B cell (primary cell): ENCODE data around the gene LRRN3. TPM values are rescaled to one million over a fixed set of nuclear protein-coding genes. Genes with fewer than 3 reads are reported as not detected.
A peak's percentile ranks its signal among the peaks of the same experiment; 100 is the strongest.

ENCODE experiments used
- ATAC-seq: fragments of 200-7000 bp; cut with Tn5 transposase; one replicate; pipeline ENCODE4 v1.10.0; 2021; ENCODE audit warnings: low read depth, mild to moderate bottlenecking, moderate number of reproducible peaks, moderate library complexity
- CTCF ChIA-PET: fragments of 350-600 bp; sonication (Branson Sonifier 250); formaldehyde crosslinking; loops from one replicate; lab custom pipeline; 2021; ENCODE audit warnings: antibody characterized with exemption, inconsistent platforms; lab: Charles Lee
- POLR2A ChIA-PET: fragments of 350-600 bp; sonication (Branson Sonifier 250); formaldehyde crosslinking; loops from one replicate; lab custom pipeline; 2021; ENCODE audit warnings: antibody characterized with exemption; lab: Charles Lee
- DNase-seq: peaks from one replicate; pipeline ENCODE4 v3.0.0; 2013
- H2AFZ ChIP-seq: 2 replicates; pipeline ENCODE4 v1.6.1; 2012; ENCODE audit warnings: mild to moderate bottlenecking, low read depth, low read length; ENCODE audit not compliant: insufficient read depth, poor library complexity, severe bottlenecking
- H3K27ac ChIP-seq, 2 donors: 1 replicate in 1 of 2; 2 replicates in 1 of 2; pipeline ENCODE4 v1.5.1; 2012 to 2013; ENCODE audit warnings: low read length in 2 of 2, mild to moderate bottlenecking in 2 of 2, moderate library complexity in 1 of 2
- H3K27me3 ChIP-seq, 4 experiments: fragments of 200-600 bp in 1 of 4; sonication (generic) in 1 of 4; replicated peaks in 1 of 4; 1 replicate in 2 of 4; 2 replicates in 2 of 4; pipeline versions ENCODE4 v1.6.1 to v1.7.0; 2013 to 2016; ENCODE audit warnings: low read length in 3 of 4, mild to moderate bottlenecking in 2 of 4, mixed read lengths in 1 of 4, moderate library complexity in 1 of 4; ENCODE audit not compliant: insufficient read depth in 4 of 4, control insufficient read depth in 3 of 4; ENCODE audit errors: control extremely low read depth in 1 of 4
- H3K36me3 ChIP-seq, 2 experiments: replicated peaks in 1 of 2; 1 replicate in 1 of 2; 2 replicates in 1 of 2; pipeline versions ENCODE4 v1.6.1 to v1.7.1; 2013; ENCODE audit warnings: low read length in 1 of 2; ENCODE audit not compliant: insufficient read depth in 2 of 2, control insufficient read depth in 1 of 2; ENCODE audit errors: control extremely low read depth in 1 of 2, extremely low read depth in 1 of 2
- H3K4me1 ChIP-seq, 2 donors: fragments of 200-600 bp in 1 of 2; sonication (generic) in 1 of 2; 1 replicate in 1 of 2; 2 replicates in 1 of 2; pipeline versions ENCODE4 v1.5.1 to v1.6.1; 2013 to 2017; ENCODE audit warnings: low read length in 2 of 2; ENCODE audit not compliant: control insufficient read depth in 2 of 2, insufficient read depth in 2 of 2
- H3K4me2 ChIP-seq: replicated peaks from 2 replicates; pipeline ENCODE3; 2012; ENCODE audit warnings: mild to moderate bottlenecking, low read depth, low read length; ENCODE audit not compliant: poor library complexity, severe bottlenecking
- H3K4me3 ChIP-seq, 5 experiments: fragments of 200-600 bp in 1 of 5; sonication (generic) in 1 of 5; 1 replicate in 3 of 5; 2 replicates in 2 of 5; pipeline versions ENCODE4 v1.5.1 to v1.7.0; 2011 to 2016; ENCODE audit warnings: low read length in 4 of 5, mild to moderate bottlenecking in 4 of 5, low read depth in 2 of 5, control low read depth in 1 of 5, moderate library complexity in 1 of 5; ENCODE audit not compliant: insufficient read depth in 1 of 5; ENCODE audit errors: control extremely low read depth in 1 of 5, extremely low read depth in 1 of 5
- H3K79me2 ChIP-seq: fragments of 200-600 bp; sonication (generic); one replicate; pipeline ENCODE4 v1.6.0; 2016; ENCODE audit warnings: low read length; ENCODE audit not compliant: control insufficient read depth, insufficient read depth
- H3K9ac ChIP-seq: fragments of 200-600 bp; sonication (generic); 2 replicates; pipeline ENCODE4 v1.6.1; 2017; ENCODE audit warnings: mild to moderate bottlenecking, low read length, moderate library complexity
- H3K9me3 ChIP-seq, 3 donors: one replicate each; pipeline versions ENCODE4 v1.6.1 to v1.7.1; 2013; ENCODE audit warnings: low read length in 2 of 3; ENCODE audit not compliant: control insufficient read depth in 2 of 3, insufficient read depth in 1 of 3; ENCODE audit errors: control extremely low read depth in 1 of 3
- H4K20me1 ChIP-seq: 2 replicates; pipeline ENCODE4 v1.6.0; 2012; ENCODE audit warnings: mild to moderate bottlenecking, low read length; ENCODE audit not compliant: insufficient read depth, control insufficient read depth, poor library complexity, severe bottlenecking
- H3K27ac Mint-ChIP-seq: one replicate; pipeline ENCODE4 v1.8.0; 2021; ENCODE audit warnings: mixed read lengths
- H3K27me3 Mint-ChIP-seq: one replicate; pipeline ENCODE4 v1.8.0; 2021; ENCODE audit warnings: mixed read lengths
- H3K4me1 Mint-ChIP-seq: one replicate; pipeline ENCODE4 v1.8.0; 2021; ENCODE audit warnings: mixed read lengths
- H3K4me3 Mint-ChIP-seq: one replicate; pipeline ENCODE4 v1.8.0; 2021; ENCODE audit warnings: mixed read lengths
- H3K9me3 Mint-ChIP-seq: one replicate; pipeline ENCODE4 v1.8.0; 2022; ENCODE audit warnings: mixed read lengths; ENCODE audit not compliant: insufficient read depth
- EZH2 ChIP-seq: IDR thresholded peaks from 2 replicates; pipeline ENCODE4 v1.6.1; 2012; ENCODE audit warnings: borderline replicate concordance, low read depth, mild to moderate bottlenecking, moderate library complexity, low read length; ENCODE audit not compliant: insufficient read depth, poor library complexity, severe bottlenecking
- WGBS: methylation state at CpG from one replicate; pipeline ENCODE4 v1.1.5; 2013; ENCODE audit warnings: missing lambda C conversion rate; ENCODE audit not compliant: insufficient coverage; 5-methylcytosine and 5-hydroxymethylcytosine counted together
- intact Hi-C: fragments of 100-400 bp; cut with micrococcal nuclease; formaldehyde crosslinking; loops from one replicate; pipeline ENCODE4 v1.10.0; 2022
- polyA plus RNA-seq: library from polyadenylated mRNA; depleted of rRNA; stranded (reverse); fragments of >200 nt; gene quantifications from 2 replicates; pipeline ENCODE4 v1.2.3, GENCODE V29; 2012
- total RNA-seq, 2 donors: library from RNA; stranded (reverse); fragments of 120-200 nt in 1 of 2; gene quantifications; 1 replicate in 1 of 2; 2 replicates in 1 of 2; pipeline versions ENCODE4 v1.2.3 to v1.2.4, GENCODE V29; 2013 to 2022
- TF ChIP-seq, protein P1 (sequence below): fragments of 200-600 bp; IDR thresholded peaks from one replicate; pipeline ENCODE4 v1.8.0; 2022; ENCODE audit warnings: antibody characterized with exemption, mild to moderate bottlenecking

The LRRN3 gene
- total and polyA plus RNA-seq, 2 donors (not counting 1 experiment from before 2014, with no cell fraction given): 0.03 to 0.20 TPM

DNA sequence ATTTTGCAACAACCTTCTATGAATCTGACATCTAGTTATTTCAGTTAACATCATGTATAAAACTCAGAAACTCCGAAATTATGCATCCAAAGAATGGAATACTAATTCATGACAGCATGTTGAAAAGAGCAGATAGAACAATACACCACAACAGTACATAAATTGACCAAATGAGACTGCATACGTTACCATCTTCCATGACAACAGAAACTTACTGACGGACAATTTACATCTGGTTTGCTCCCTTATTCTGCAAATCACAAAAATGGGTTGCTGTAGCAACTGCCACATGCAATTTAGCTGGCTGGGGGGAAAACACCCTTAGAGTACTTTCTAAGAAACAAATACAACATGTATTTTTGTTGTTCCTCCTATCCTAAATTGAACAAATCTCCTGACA, 14.3 kb downstream of the LRRN3 start:
- H2AFZ ChIP-seq: no peak overlapping the region
- no peaks in the 10 kb centered on the region for H3K79me2 ChIP-seq
- no peak overlapping the region for H3K4me3 ChIP-seq
- DNase-seq (no peak), ATAC-seq (no peak)
- Mint-ChIP-seq H3K4me3 (no peak overlapping the region), H3K4me1 (peaks cover 31% of the 10 kb centered on the region), H3K27ac (no peak overlapping the region), H3K9me3 (no peaks in the 10 kb centered on the region), H3K27me3 (no peaks in the 10 kb centered on the region)
- H3K9ac ChIP-seq: no peak overlapping the region
- H3K36me3 ChIP-seq: no peaks in the 10 kb centered on the region
- H3K4me2 ChIP-seq: peak overlapping the region; percentile 49
- no peaks in the 10 kb centered on the region for H3K9me3 ChIP-seq
- WGBS: 79% methylated on average over 3 of the region's 3 CpGs
- no peak for TF ChIP-seq EZH2
- TF ChIP-seq, protein P1, sequence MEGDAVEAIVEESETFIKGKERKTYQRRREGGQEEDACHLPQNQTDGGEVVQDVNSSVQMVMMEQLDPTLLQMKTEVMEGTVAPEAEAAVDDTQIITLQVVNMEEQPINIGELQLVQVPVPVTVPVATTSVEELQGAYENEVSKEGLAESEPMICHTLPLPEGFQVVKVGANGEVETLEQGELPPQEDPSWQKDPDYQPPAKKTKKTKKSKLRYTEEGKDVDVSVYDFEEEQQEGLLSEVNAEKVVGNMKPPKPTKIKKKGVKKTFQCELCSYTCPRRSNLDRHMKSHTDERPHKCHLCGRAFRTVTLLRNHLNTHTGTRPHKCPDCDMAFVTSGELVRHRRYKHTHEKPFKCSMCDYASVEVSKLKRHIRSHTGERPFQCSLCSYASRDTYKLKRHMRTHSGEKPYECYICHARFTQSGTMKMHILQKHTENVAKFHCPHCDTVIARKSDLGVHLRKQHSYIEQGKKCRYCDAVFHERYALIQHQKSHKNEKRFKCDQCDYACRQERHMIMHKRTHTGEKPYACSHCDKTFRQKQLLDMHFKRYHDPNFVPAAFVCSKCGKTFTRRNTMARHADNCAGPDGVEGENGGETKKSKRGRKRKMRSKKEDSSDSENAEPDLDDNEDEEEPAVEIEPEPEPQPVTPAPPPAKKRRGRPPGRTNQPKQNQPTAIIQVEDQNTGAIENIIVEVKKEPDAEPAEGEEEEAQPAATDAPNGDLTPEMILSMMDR: no peak
- CTCF ChIA-PET: interaction anchor here (1.6 kb wide), 1 partner anchor 13 kb away, joined by 4 read pairs; no protein-coding TSS in a partner anchor
- H3K4me1 ChIP-seq: peaks cover 11 to 23% of the 10 kb centered on the region in 2 donors
- H3K27me3 ChIP-seq: no peaks in the 10 kb centered on the region
- no peaks in the 10 kb centered on the region for H4K20me1 ChIP-seq
- peak overlapping the region in 1 of 2 donors; percentile 76 for H3K27ac ChIP-seq
- POLR2A ChIA-PET: no interaction called here
- intact Hi-C loops: no loop called here

DNA sequence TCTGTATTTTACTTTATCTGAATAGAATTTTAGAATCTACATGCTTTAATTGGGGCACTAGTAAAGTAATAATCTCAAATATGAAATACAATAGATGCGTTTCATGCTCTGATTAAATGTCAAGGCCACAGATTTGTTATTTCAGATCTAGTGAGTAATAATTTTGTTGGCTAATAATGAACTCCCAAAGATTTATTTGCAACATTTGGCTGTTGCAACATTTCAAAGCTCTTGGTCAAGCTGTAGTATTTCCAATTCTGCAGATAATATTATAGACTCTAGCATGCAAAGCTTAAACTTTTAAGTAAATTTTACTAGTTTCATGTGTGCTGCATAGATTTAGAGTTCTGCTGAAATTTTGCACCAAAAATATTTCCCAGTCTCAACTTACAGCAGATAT, 16.7 kb downstream of the LRRN3 start:
- Histone ChIP-seq H3K4me1 (peaks cover 11 to 23% of the 10 kb centered on the region in 2 donors), H2AFZ (no peak overlapping the region), H3K4me3 (no peak overlapping the region), H3K79me2 (no peaks in the 10 kb centered on the region), H3K36me3 (no peaks in the 10 kb centered on the region), H3K27me3 (no peaks in the 10 kb centered on the region), H3K4me2 (no peak overlapping the region), H4K20me1 (no peaks in the 10 kb centered on the region), H3K9ac (no peak overlapping the region), H3K27ac (no peak overlapping the region), H3K9me3 (no peaks in the 10 kb centered on the region)
- H3K4me1 Mint-ChIP-seq: peaks cover 31% of the 10 kb centered on the region
- no peaks in the 10 kb centered on the region for H3K27me3 Mint-ChIP-seq
- H3K4me3 Mint-ChIP-seq: no peak overlapping the region
- CTCF ChIA-PET: no interaction called here
- POLR2A ChIA-PET: no interaction called here
- DNase-seq: no peak
- intact Hi-C loops: no loop called here
- H3K9me3 Mint-ChIP-seq: no peaks in the 10 kb centered on the region
- no peak for ATAC-seq
- no peak for TF ChIP-seq EZH2
- TF ChIP-seq, protein P1: no peak
- no peak overlapping the region for H3K27ac Mint-ChIP-seq
- WGBS: no CpG with 5 or more reads among the region's 1 CpG
